H4 (cell line): ENCODE results near the gene MLH3. TPM values are rescaled to one million over a fixed set of nuclear protein-coding genes. Genes with fewer than 3 reads are reported as not detected.

Experiments
- DNase-seq: peaks from one replicate; pipeline ENCODE4 v3.0.0-alpha.2; 2015; ENCODE audit warnings: low spot score
- total RNA-seq: library from RNA; depleted of rRNA; stranded (reverse); fragments of >200 nt; shearing (Covaris generic); gene quantifications from 2 replicates; pipeline ENCODE4 v1.2.3, GENCODE V29; 2014

Gene MLH3
- total RNA-seq, 1 experiment from 2014 or later = 11.8 TPM

- no peak for DNase-seq
Measured at GRCh38 chr14:74984236-74985027, 66.8 kb downstream of the MLH3 start.

DNA sequence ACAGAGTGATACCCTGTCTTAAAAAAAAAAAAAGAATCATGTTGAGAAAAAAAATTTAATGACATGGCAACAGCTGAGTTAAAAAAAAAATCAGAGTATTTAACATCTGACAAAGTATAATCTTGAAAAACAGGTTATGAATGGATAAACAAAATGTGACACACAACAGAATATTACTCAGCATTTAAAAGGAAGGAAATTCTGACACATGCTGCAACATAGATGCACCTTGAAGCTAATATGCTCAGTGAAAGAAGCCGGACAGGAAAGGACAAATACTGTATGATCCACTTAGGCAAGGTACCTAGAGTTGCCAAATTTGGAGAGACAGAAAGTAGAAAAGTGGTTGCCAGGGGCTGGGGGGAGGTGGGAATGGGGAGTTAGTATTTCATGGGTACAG, 67.9 kb downstream of the MLH3 start:
- DNase-seq = no peak

GRCh38 chr14:74982661-74983060, 68.6 kb downstream of the MLH3 start:
- no peak for DNase-seq

- DNase-seq = no peak
Measured at GRCh38 chr14:74981833-74982232, 69.4 kb downstream of the MLH3 start.

DNA sequence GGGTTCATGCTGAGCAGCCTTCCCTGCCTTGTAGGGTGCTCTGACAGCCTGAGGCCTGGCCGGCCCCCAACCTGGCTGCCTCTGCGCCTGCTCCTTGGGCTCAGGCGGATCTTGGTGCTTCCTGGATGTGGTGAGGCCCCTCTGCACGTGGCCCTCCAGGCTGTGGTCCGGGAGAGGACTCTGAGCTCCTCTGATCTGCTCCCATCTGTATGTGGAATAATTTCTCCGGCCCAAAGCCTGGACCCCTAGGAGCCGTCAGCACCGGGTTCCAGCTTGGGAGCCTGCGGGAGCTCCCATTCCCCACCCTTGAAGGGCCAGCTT, 69.8 kb downstream of the MLH3 start:
- no peak for DNase-seq

DNA sequence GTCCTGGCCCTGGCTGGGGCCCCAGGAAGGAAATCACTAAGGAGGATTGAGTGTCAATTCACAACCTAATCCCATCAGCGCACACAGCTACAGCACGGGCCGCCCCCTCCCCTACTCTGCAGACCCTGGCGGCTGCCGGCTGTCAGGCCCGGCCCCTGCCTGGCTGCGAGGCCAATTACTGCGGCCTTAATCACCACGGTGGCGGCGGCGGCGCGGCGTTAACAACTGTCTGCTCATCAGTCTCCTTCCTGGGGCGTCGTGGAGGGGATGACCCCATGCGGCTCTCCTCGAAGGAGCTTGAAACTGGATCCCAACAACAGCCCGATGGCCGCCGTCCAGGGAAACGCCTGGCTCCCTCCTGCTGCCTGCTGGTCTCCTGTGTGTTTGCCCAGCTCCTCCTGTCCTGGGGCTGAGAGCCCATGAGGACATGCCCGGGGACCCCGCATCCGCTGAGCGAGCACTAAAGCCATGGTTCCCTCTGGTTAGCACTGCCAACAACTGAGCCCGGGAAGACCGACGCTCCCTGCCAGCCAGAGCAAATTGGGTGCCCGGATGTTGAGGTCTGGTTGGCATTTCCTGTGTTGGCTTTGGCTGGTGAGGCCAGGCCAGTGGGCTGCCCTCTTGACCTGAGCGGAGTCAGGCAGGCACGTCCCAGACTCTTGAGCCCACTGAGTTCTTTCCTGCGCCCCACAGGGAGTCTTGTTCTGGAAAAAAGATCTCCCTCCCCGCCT, 70.4 kb downstream of the MLH3 start:
- peak; percentile 39 for DNase-seq

GRCh38 chr14:74980398-74980730, 70.9 kb downstream of the MLH3 start:
- no peak for DNase-seq

DNA sequence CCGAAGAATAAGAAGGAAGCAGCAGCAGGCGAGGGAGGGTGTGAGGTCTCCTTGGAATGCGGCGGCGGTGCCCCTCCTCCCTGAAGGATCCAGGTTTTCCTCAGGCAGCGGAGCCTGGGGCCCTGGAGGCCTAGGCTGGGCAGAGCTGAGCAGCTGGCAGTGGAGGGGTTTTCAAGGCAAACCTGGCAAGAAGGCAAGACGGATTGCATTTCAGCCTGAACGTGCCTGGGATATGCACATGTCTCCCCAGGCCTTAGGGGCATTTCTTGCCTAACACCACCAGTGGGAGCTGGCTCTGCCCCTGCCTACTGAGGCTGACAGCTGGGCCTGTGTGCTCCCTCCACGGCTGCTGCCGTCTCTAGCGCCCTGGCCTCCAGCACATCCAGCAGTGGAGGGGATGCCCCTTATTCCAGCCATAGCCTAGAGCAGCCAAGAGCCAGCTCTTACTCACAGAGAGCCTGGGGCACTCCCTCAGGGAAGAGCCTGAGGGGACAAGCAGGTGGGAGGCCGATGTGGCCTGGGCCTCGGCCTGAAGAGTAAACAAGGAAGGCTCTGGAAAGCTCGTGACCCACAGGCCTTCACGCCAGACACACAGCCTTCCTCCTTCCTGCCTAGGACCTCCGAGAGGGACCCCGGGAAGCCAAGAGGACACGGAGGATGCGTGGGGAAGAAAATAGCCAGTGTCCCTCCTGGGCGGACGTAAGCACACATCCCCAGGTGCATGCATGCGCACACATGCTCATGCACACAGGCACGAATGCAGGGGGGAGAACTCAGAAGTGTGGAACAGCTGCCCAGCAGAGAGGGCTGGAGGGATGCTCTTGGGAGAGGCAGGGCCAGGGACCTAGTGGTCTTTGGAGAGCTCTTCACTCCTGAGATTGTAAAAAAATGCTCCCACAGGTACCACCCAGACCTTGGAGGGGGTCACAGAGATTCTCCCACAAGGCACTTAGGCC, 71.5 kb downstream of the MLH3 start:
- DNase-seq = peak; percentile 46

- no peak for DNase-seq
Measured at GRCh38 chr14:74979029-74979428, 72.2 kb downstream of the MLH3 start.

DNA sequence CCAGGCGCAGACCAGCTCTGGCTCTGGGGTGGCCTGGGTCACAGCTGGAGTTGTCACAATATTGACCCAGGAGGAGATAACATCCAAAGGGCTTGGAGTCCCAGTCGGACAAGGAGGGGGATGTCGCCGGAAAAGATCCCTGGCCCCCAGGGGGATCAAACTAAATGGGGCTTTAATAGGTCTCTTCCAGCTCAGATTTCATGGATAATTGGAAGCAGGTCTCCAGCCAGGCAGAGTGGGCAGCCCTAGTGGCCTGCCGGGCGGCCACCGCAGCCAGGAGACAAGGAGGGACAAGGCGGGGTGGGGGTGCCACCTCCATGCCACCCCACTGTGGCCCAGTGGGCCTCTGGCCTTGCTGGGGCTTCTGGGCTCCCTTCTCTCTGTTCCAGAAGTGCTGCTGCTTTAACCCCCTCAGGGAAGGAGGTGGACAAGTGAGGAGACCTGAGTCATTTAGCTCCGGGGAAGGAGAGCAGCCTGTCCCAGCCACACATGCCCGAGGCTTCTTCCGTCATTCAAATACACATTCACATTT, 72.8 kb downstream of the MLH3 start:
- no peak for DNase-seq

DNA sequence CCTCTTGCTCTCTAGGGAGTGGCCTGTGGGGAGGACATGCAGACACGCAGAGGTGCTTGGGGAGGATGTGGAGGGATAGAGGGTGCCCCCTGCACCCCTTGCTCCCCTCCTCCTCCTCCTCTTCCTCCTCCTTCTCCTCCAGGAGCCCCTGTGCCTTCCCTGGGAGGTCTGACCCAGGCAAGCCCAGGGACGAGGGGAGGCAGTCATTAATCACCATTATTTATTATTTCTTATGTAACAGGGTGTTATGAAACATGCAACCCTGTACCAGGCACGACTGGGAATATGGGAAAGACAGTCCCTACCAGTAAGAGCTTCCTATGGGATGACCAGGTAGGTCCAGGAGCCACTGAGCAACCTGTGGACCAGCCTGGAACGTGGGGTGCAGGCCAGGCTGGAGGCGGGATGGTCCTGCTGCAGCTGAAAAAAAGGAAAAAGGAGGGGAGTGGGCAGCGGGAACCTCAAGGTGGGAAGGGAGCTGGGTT, 73.3 kb downstream of the MLH3 start:
- DNase-seq = no peak

DNA sequence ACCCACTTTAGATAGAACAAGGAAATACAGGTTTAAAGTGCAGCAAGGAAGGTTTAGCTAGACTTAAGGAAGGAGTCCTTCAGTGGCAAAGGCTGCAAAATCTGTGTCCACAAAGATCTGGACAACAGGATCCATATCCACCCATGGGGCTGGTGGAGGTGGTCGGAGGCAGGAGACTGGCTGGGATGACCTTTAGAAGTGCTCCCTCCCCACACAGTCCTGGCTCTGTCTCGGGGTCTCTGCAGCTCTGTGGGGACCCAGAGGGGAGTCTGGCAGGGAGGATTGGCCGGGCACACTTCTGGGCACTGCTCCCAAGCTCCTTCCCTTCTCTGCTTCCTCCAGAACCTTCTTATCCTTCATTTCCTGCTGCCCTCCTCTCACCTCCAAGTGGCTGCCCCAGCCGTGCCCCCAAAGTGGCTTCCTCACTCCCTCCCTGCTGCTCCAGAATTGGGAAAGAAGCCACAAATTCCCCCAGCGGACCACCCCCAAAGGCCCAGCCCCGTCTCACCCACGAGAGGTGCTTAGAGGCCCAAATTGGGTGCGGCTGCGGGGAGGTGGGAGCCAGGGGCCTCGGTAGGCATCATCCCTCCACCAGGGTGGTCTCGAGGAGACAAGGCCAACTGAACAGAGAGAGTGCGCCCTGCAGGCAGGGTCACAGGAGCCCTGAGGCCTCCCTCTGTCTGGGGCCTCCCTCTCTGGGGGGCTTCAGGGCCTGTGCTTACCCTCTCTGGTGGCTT, 73.9 kb downstream of the MLH3 start:
- no peak for DNase-seq

- peak; percentile 1 for DNase-seq
Measured at GRCh38 chr14:74976264-74977113, 74.8 kb downstream of the MLH3 start.

GRCh38 chr14:74975059-74975810, 76.0 kb downstream of the MLH3 start:
- peak; percentile 2 for DNase-seq

GRCh38 chr14:74974364-74975058, 76.8 kb downstream of the MLH3 start:
- DNase-seq = peak; percentile 2

- no peak for DNase-seq
Measured at GRCh38 chr14:74973905-74974363, 77.3 kb downstream of the MLH3 start.

- no peak for DNase-seq
Measured at GRCh38 chr14:74973003-74973653, 78.1 kb downstream of the MLH3 start.

GRCh38 chr14:74968811-74969210, 82.5 kb downstream of the MLH3 start:
- DNase-seq = no peak
